CD4-positive, alpha-beta T cell (primary cell): ENCODE data around the gene SPSB1. TPM values are rescaled to one million over a fixed set of nuclear protein-coding genes. Genes with fewer than 3 reads are reported as not detected.

ENCODE experiments used
- ATAC-seq: fragments of 200-7000 bp; cut with Tn5 transposase; one replicate; pipeline ENCODE4 v1.10.0; 2022; ENCODE audit warnings: mild to moderate bottlenecking; ENCODE audit not compliant: poor library complexity
- CTCF ChIA-PET: fragments of 350-600 bp; sonication (Branson Sonifier 250); formaldehyde crosslinking; loops from one replicate; lab custom pipeline; 2021; ENCODE audit warnings: antibody characterized with exemption, inconsistent platforms; lab: Charles Lee
- POLR2A ChIA-PET: fragments of 350-600 bp; sonication (Branson Sonifier 250); formaldehyde crosslinking; loops from one replicate; lab custom pipeline; 2021; ENCODE audit warnings: antibody characterized with exemption, inconsistent platforms; lab: Charles Lee
- DNase-seq, 14 experiments: peaks; one replicate each; pipeline ENCODE4 v3.0.0-alpha.2; 2013 to 2020; ENCODE audit warnings: mixed read lengths in 2 of 14
- H3K27ac ChIP-seq, 2 donors: one replicate each; pipeline versions ENCODE4 v1.5.1 to v1.7.0; 2013; ENCODE audit warnings: low read length in 2 of 2, low read depth in 1 of 2, mild to moderate bottlenecking in 1 of 2
- H3K27me3 ChIP-seq, 2 experiments: 1 replicate in 1 of 2; 2 replicates in 1 of 2; pipeline versions ENCODE4 v1.6.1 to v1.7.0; 2013; ENCODE audit warnings: low read length in 2 of 2, control low read depth in 1 of 2, mild to moderate bottlenecking in 1 of 2, moderate library complexity in 1 of 2; ENCODE audit not compliant: insufficient read depth in 2 of 2, control insufficient read depth in 1 of 2
- H3K36me3 ChIP-seq: one replicate; pipeline ENCODE4 v1.6.1; 2013; ENCODE audit warnings: low read length, control low read depth; ENCODE audit not compliant: insufficient read depth
- H3K4me1 ChIP-seq: one replicate; pipeline ENCODE4 v1.6.1; 2013; ENCODE audit warnings: low read length, control low read depth; ENCODE audit not compliant: insufficient read depth
- H3K4me3 ChIP-seq: one replicate; pipeline ENCODE4 v1.5.1; 2013; ENCODE audit warnings: mild to moderate bottlenecking, low read length, moderate library complexity
- H3K9me3 ChIP-seq, 2 experiments: 1 replicate in 1 of 2; 2 replicates in 1 of 2; pipeline versions ENCODE4 v1.6.1 to v1.7.0; 2013; ENCODE audit warnings: low read length in 2 of 2, mild to moderate bottlenecking in 2 of 2, control low read depth in 1 of 2, moderate library complexity in 1 of 2; ENCODE audit not compliant: control insufficient read depth in 1 of 2, insufficient read depth in 1 of 2
- H3K27ac Mint-ChIP-seq: one replicate; pipeline ENCODE4 v1.8.0; 2020; ENCODE audit warnings: mixed read lengths
- H3K27me3 Mint-ChIP-seq: one replicate; pipeline ENCODE4 v1.8.0; 2021; ENCODE audit warnings: mixed read lengths
- H3K36me3 Mint-ChIP-seq: one replicate; pipeline ENCODE4 v1.8.0; 2021; ENCODE audit warnings: low read depth, mixed read lengths
- H3K4me1 Mint-ChIP-seq: one replicate; pipeline ENCODE4 v1.8.0; 2021; ENCODE audit warnings: low read depth, mixed read lengths
- H3K4me3 Mint-ChIP-seq: one replicate; pipeline ENCODE4 v1.8.0; 2020; ENCODE audit warnings: mild to moderate bottlenecking, mixed read lengths
- H3K9me3 Mint-ChIP-seq: one replicate; pipeline ENCODE4 v1.8.0; 2020; ENCODE audit warnings: mixed read lengths
- intact Hi-C, 2 experiments: fragments of 100-400 bp; cut with DNase I in 1 of 2; cut with micrococcal nuclease in 1 of 2; formaldehyde crosslinking; loops; one replicate each; pipeline versions ENCODE4 v1.15.1 to v1.9.0; 2023 to 2025; cut with DNase I, micrococcal nuclease
- total RNA-seq, 174 experiments: library from RNA in 2 of 174; stranded (reverse) in 2 of 174; gene quantifications; one replicate each; pipeline ENCODE4 v1.2.3 and lab custom pipeline; 2021 to 2026
- TF ChIP-seq, protein P1 (sequence below): fragments of 200-600 bp; IDR thresholded peaks from one replicate; pipeline ENCODE4 v1.8.0; 2022; ENCODE audit warnings: antibody characterized with exemption, mild to moderate bottlenecking

The SPSB1 gene
- total RNA-seq, 2 experiments from 2014 or later: 1.9 to 2.3 TPM

DNA sequence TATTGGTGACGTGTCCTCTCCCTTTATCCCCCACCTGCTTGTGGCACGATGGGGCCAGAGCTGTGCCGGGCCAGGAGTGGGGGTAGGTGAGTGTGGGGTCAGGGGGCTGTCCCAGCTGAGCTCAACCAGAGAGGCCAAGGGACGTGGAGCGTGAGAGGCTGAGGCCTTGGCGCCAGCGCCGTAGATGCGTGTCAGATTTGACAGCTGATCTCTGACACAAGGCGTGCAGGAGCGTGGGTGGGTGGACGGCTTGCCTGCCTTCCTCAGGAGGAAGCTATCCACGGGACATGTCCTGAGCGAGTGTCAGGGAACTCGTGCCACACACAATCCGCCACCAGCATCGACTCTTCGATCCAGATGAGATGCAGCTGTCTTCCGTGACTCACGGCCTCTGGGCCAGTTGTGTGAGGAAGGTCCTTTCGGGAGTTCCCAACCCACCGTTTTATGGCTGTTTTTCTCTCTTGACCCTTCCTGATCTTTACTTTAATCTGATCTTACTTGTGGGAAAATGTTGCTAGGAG, 56.7 kb downstream of the SPSB1 start:
- intact Hi-C loops: no loop called here
- Mint-ChIP-seq H3K4me3 (no peak overlapping the region), H3K36me3 (no peaks in the 10 kb centered on the region), H3K4me1 (no peaks in the 10 kb centered on the region), H3K27me3 (no peaks in the 10 kb centered on the region), H3K27ac (no peak overlapping the region), H3K9me3 (no peaks in the 10 kb centered on the region)
- Histone ChIP-seq H3K27ac (no peak overlapping the region), H3K27me3 (no peaks in the 10 kb centered on the region), H3K9me3 (peaks cover 0 to 4% of the 10 kb centered on the region in 2 experiments), H3K4me1 (no peaks in the 10 kb centered on the region), H3K36me3 (no peaks in the 10 kb centered on the region), H3K4me3 (no peak overlapping the region)
- ChIA-PET CTCF (no interaction called here), POLR2A (no interaction called here)
- no peak for DNase-seq
- TF ChIP-seq, protein P1, sequence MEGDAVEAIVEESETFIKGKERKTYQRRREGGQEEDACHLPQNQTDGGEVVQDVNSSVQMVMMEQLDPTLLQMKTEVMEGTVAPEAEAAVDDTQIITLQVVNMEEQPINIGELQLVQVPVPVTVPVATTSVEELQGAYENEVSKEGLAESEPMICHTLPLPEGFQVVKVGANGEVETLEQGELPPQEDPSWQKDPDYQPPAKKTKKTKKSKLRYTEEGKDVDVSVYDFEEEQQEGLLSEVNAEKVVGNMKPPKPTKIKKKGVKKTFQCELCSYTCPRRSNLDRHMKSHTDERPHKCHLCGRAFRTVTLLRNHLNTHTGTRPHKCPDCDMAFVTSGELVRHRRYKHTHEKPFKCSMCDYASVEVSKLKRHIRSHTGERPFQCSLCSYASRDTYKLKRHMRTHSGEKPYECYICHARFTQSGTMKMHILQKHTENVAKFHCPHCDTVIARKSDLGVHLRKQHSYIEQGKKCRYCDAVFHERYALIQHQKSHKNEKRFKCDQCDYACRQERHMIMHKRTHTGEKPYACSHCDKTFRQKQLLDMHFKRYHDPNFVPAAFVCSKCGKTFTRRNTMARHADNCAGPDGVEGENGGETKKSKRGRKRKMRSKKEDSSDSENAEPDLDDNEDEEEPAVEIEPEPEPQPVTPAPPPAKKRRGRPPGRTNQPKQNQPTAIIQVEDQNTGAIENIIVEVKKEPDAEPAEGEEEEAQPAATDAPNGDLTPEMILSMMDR: no peak
- no peak for ATAC-seq

DNA sequence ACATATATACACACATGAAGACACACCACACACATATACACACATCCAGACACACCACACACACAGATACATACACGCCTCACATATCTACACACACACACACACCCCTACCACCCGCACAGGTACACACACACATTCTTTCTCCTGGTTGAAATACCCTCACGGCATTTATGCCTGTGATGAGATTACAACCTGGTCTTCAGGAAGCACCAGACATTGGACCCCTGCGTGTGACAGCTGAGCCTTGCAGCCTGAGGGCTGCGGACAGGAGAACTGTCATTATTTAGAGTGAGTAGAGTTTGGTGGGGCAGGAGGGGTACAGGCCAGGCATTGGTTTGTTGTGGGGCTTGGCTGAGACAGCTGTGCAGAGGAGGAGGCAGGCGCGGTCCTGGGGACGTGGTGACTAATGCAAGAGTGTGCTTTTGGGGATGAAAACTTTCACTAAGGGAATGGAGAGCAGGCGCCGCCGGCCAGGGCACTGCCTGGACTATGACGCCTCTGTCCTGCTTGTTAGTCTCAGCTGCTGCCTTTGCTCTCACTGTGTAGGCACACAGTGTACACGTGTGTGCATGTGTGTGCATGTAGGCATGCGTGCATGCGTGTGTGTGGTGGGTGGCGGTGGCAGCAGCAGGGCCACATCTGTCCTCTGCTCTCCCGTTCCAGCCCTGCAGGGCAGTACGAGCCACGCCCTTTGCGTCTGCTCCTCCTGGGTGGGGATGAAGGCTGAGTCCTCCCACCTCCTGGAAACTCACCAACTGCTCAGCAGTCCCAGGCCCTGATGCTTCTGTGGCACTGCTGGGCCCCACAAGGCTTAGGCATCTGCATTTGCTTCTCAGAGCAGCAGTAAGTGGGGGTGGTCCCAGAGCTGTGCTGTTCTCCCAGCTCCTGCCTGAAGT, 57.6 kb downstream of the SPSB1 start:
- TF ChIP-seq, protein P1: no peak
- Mint-ChIP-seq H3K4me1 (no peaks in the 10 kb centered on the region), H3K27me3 (no peaks in the 10 kb centered on the region), H3K9me3 (no peaks in the 10 kb centered on the region), H3K27ac (no peak overlapping the region), H3K4me3 (no peak overlapping the region), H3K36me3 (no peaks in the 10 kb centered on the region)
- intact Hi-C loops: no loop called here
- H3K36me3 ChIP-seq: no peaks in the 10 kb centered on the region
- no peaks in the 10 kb centered on the region for H3K4me1 ChIP-seq
- no peaks in the 10 kb centered on the region for H3K27me3 ChIP-seq
- peaks cover 0 to 4% of the 10 kb centered on the region in 2 experiments for H3K9me3 ChIP-seq
- ChIA-PET POLR2A (no interaction called here), CTCF (no interaction called here)
- ATAC-seq: no peak
- no peak overlapping the region for H3K4me3 ChIP-seq
- DNase-seq: no peak
- no peak overlapping the region for H3K27ac ChIP-seq

DNA sequence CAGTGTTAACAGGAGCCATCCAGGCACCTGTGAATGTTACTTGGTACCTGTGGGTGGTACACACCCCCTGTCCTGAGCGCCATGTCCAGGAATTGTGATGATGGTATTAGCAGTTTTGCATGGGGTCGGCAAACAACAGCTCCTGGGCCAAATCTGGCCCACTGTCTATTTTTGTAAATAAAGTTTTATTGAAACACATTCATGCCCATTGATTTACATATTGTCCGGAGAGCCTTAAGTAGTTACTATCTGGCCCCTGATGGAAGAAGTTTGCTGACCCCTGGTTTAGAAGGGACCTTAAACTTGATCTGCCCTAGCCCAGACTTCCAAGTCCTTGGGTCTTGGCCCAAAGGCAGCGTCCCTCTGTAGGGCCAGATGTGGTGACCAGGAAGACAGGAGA, 58.3 kb downstream of the SPSB1 start:
- ChIA-PET CTCF (no interaction called here), POLR2A (no interaction called here)
- H3K9me3 ChIP-seq: peaks cover 0 to 4% of the 10 kb centered on the region in 2 experiments
- no peaks in the 10 kb centered on the region for H3K27me3 ChIP-seq
- no peaks in the 10 kb centered on the region for H3K9me3 Mint-ChIP-seq
- no peaks in the 10 kb centered on the region for H3K4me1 ChIP-seq
- no peak overlapping the region for H3K4me3 ChIP-seq
- ATAC-seq (no peak), DNase-seq (no peak)
- no peak overlapping the region for H3K27ac Mint-ChIP-seq
- peaks cover 4% of the 10 kb centered on the region for H3K36me3 Mint-ChIP-seq
- no peak overlapping the region for H3K27ac ChIP-seq
- H3K4me3 Mint-ChIP-seq: no peak overlapping the region
- H3K27me3 Mint-ChIP-seq: no peaks in the 10 kb centered on the region
- TF ChIP-seq, protein P1: no peak
- intact Hi-C loops: no loop called here
- H3K4me1 Mint-ChIP-seq: no peaks in the 10 kb centered on the region
- peaks cover 1% of the 10 kb centered on the region for H3K36me3 ChIP-seq
